GM23338 (cell line): Measurements from ENCODE around the gene PBX3. TPM values are rescaled to one million over a fixed set of nuclear protein-coding genes. Genes with fewer than 3 reads are reported as not detected.

Experiments used
- ATAC-seq: fragments of 200-7000 bp; cut with Tn5 transposase; 3 replicates; pipeline ENCODE4 v1.9.1; 2020
- DNase-seq: peaks from one replicate; pipeline ENCODE4 v3.0.0-alpha.2; 2015; ENCODE audit warnings: low spot score
- H2AFZ ChIP-seq: fragments of 200-600 bp; sonication (generic); 2 replicates; pipeline ENCODE4 v1.8.0; 2016; ENCODE audit warnings: antibody characterized with exemption, mild to moderate bottlenecking, moderate library complexity
- H3F3A ChIP-seq: fragments of 200-600 bp; sonication (generic); replicated peaks from 2 replicates; pipeline ENCODE4 v1.8.0; 2017; ENCODE audit warnings: antibody characterized with exemption, mixed run types, low read depth
- H3K27ac ChIP-seq: fragments of 200-600 bp; sonication (generic); 2 replicates; pipeline ENCODE4 v1.6.1; 2016; ENCODE audit warnings: low read depth
- H3K27me3 ChIP-seq: fragments of 200-600 bp; sonication (generic); 2 replicates; pipeline ENCODE4 v1.8.0; 2016; ENCODE audit warnings: mild to moderate bottlenecking, mixed run types, moderate library complexity; ENCODE audit not compliant: insufficient read depth
- H3K36me3 ChIP-seq: fragments of 200-600 bp; sonication (generic); 2 replicates; pipeline ENCODE4 v1.8.0; 2016; ENCODE audit warnings: mild to moderate bottlenecking; ENCODE audit not compliant: insufficient read depth
- H3K4me1 ChIP-seq: fragments of 200-600 bp; sonication (generic); 2 replicates; pipeline ENCODE4 v1.8.0; 2016; ENCODE audit warnings: mild to moderate bottlenecking, moderate library complexity; ENCODE audit not compliant: insufficient read depth
- H3K4me2 ChIP-seq: fragments of 200-600 bp; sonication (generic); 2 replicates; pipeline ENCODE4 v1.7.1; 2017; ENCODE audit warnings: mixed run types
- H3K4me3 ChIP-seq: fragments of 200-600 bp; sonication (generic); 2 replicates; pipeline ENCODE4 v1.6.1; 2016; ENCODE audit warnings: mixed run types
- H3K79me2 ChIP-seq: fragments of 200-600 bp; sonication (generic); replicated peaks from 2 replicates; pipeline ENCODE4 v1.8.0; 2017; ENCODE audit warnings: mild to moderate bottlenecking; ENCODE audit not compliant: insufficient read depth
- H3K9me2 ChIP-seq: fragments of 200-600 bp; sonication (generic); 2 replicates; pipeline ENCODE4 v1.8.0; 2017; ENCODE audit not compliant: insufficient read depth
- H4K20me1 ChIP-seq: fragments of 200-600 bp; sonication (generic); replicated peaks from 2 replicates; pipeline ENCODE4 v1.8.0; 2017; ENCODE audit warnings: mild to moderate bottlenecking; ENCODE audit not compliant: insufficient read depth
- H3K27ac Mint-ChIP-seq: 2 replicates; pipeline ENCODE4 v1.8.0; 2020; ENCODE audit warnings: inconsistent platforms, mild to moderate bottlenecking, moderate library complexity, mixed read lengths
- H3K27me3 Mint-ChIP-seq: 3 replicates; pipeline ENCODE4 v1.8.0; 2022; ENCODE audit warnings: low read depth, mild to moderate bottlenecking, moderate library complexity, mixed read lengths, inconsistent platforms; ENCODE audit not compliant: insufficient read depth, poor library complexity
- H3K36me3 Mint-ChIP-seq: 3 replicates; pipeline ENCODE4 v1.8.0; 2021; ENCODE audit warnings: low read depth, mild to moderate bottlenecking, inconsistent platforms, moderate library complexity, mixed read lengths
- H3K4me1 Mint-ChIP-seq: 3 replicates; pipeline ENCODE4 v1.8.0; 2020; ENCODE audit warnings: mild to moderate bottlenecking, inconsistent platforms, mixed read lengths
- H3K4me3 Mint-ChIP-seq: 3 replicates; pipeline ENCODE4 v1.8.0; 2021; ENCODE audit warnings: moderate library complexity, mild to moderate bottlenecking, inconsistent platforms, mixed read lengths
- H3K9me3 Mint-ChIP-seq: 3 replicates; pipeline ENCODE4 v1.8.0; 2020; ENCODE audit warnings: moderate library complexity, mild to moderate bottlenecking, inconsistent platforms, mixed read lengths
- CREB1 ChIP-seq: fragments of 250-450 bp; sonication (Bioruptor Pico); IDR thresholded peaks from 2 replicates; pipeline ENCODE4 v1.5.0; 2020; ENCODE audit warnings: low read depth, mild to moderate bottlenecking, moderate library complexity
- EZH2 ChIP-seq: fragments of 200-600 bp; sonication (generic); IDR thresholded peaks from one replicate; pipeline ENCODE4 v1.8.0; 2017; ENCODE audit warnings: antibody characterized with exemption, mild to moderate bottlenecking, low read depth; ENCODE audit not compliant: unreplicated experiment
- EZH2phosphoT487 ChIP-seq: fragments of 200-600 bp; sonication (generic); IDR thresholded peaks from one replicate; pipeline ENCODE4 v1.8.1; 2018; ENCODE audit warnings: antibody characterized with exemption; ENCODE audit not compliant: unreplicated experiment
- JUNB ChIP-seq: IDR thresholded peaks from one replicate; pipeline ENCODE4 v1.6.1; 2016; ENCODE audit warnings: antibody characterized with exemption; ENCODE audit not compliant: unreplicated experiment
- NANOG ChIP-seq: IDR thresholded peaks from 2 replicates; pipeline ENCODE4 v1.6.1; 2016; ENCODE audit warnings: antibody characterized with exemption, borderline replicate concordance
- POLR2AphosphoS5 ChIP-seq: IDR thresholded peaks from 2 replicates; pipeline ENCODE4 v1.6.1; 2016; ENCODE audit warnings: antibody characterized with exemption, low read depth
- STAT1 ChIP-seq: IDR thresholded peaks from one replicate; pipeline ENCODE4 v1.6.1; 2016; ENCODE audit warnings: antibody characterized with exemption; ENCODE audit not compliant: unreplicated experiment
- ZNF114 ChIP-seq: fragments of 250-450 bp; sonication (Bioruptor Pico); IDR thresholded peaks from 2 replicates; pipeline ENCODE4 v1.5.0; 2020; ENCODE audit warnings: mild to moderate bottlenecking, moderate library complexity
- ZNF331 ChIP-seq: fragments of 250-450 bp; sonication (Bioruptor Pico); IDR thresholded peaks from 2 replicates; pipeline ENCODE4 v1.5.0; 2020; ENCODE audit warnings: low read depth, mild to moderate bottlenecking, moderate library complexity
- polyA plus RNA-seq: library from polyadenylated mRNA; unstranded; fragments of >200 nt; fragmentation: Nextera tagmentation; extraction: Ambion mirVana; gene quantifications from 2 replicates; pipeline ENCODE4 v1.2.1, GENCODE V29; 2016
- total RNA-seq: library from RNA; depleted of rRNA; stranded (reverse); fragments of >200 nt; shearing (Covaris generic); gene quantifications from 2 replicates; pipeline ENCODE4 v1.2.3, GENCODE V29; 2014
- TF ChIP-seq, protein P1 (sequence below): IDR thresholded peaks from 2 replicates; pipeline ENCODE4 v1.6.1; 2016; ENCODE audit warnings: antibody characterized with exemption
- TF ChIP-seq, protein P2 (sequence below), 2 experiments: fragments of 200-600 bp in 1 of 2; sonication (generic) in 1 of 2; conservative IDR thresholded peaks; 2 replicates each; pipeline versions ENCODE4 v1.5.1 to v1.6.1; 2016 to 2017; ENCODE audit warnings: antibody characterized with exemption in 2 of 2, low read depth in 2 of 2, mild to moderate bottlenecking in 2 of 2, moderate library complexity in 1 of 2
- TF ChIP-seq, protein P3 (sequence below): IDR thresholded peaks from one replicate; pipeline ENCODE4 v1.6.1; 2018; ENCODE audit warnings: antibody characterized with exemption; ENCODE audit not compliant: unreplicated experiment

PBX3 gene
- total and polyA plus RNA-seq, 2 experiments from 2014 or later = 28.9 to 50.5 TPM

DNA sequence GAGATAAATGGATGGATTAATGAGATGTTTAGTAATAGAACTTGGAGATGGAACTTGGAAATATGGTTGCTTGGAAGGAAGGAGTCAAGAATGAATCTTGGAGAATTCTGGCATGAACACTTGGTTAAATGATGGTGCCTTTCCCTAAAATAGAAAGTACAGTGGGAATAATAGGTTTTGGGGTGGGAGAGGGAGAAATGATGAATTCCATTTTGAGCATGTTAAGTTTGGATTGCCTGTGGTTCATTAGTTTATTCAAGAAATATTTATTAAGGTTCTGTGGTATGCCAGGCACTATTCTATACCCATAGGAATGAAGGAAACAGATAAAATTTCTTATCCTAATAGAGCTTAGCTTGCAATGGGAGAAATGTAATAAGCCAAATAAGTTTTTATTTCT, 58.4 kb downstream of the PBX3 start:
- H3F3A ChIP-seq = no peaks in the 10 kb centered on the region
- no peaks in the 10 kb centered on the region; the same call in 1 of the 2 replicates for H3K4me1 ChIP-seq
- no peaks in the 10 kb centered on the region for H3K9me2 ChIP-seq
- DNase-seq (no peak), ATAC-seq (no peak)
- H4K20me1 ChIP-seq = no peaks in the 10 kb centered on the region; the same call in 1 of the 2 replicates
- H3K27me3 Mint-ChIP-seq = no peaks in the 10 kb centered on the region
- no peak overlapping the region for H2AFZ ChIP-seq
- H3K27ac Mint-ChIP-seq = no peak overlapping the region
- no peak overlapping the region for H3K27ac ChIP-seq
- no peaks in the 10 kb centered on the region; the same call in 2 of the 3 replicates for H3K36me3 Mint-ChIP-seq
- H3K9me3 Mint-ChIP-seq = no peaks in the 10 kb centered on the region
- no peak overlapping the region for H3K4me3 ChIP-seq
- no peaks in the 10 kb centered on the region for H3K36me3 ChIP-seq
- H3K27me3 ChIP-seq = no peaks in the 10 kb centered on the region
- peaks cover 54% of the 10 kb centered on the region for H3K79me2 ChIP-seq
- H3K4me1 Mint-ChIP-seq = peaks cover 5% of the 10 kb centered on the region; the same call in 2 of the 3 replicates
- H3K4me3 Mint-ChIP-seq = no peak overlapping the region
- TF ChIP-seq NANOG = no peak
- TF ChIP-seq EZH2phosphoT487 = no peak
- no peak for TF ChIP-seq JUNB
- no peak for TF ChIP-seq POLR2AphosphoS5
- no peak for TF ChIP-seq STAT1
- TF ChIP-seq EZH2 = no peak
- no peak for TF ChIP-seq ZNF114
- no peak for TF ChIP-seq ZNF331
- no peak overlapping the region for H3K4me2 ChIP-seq

DNA sequence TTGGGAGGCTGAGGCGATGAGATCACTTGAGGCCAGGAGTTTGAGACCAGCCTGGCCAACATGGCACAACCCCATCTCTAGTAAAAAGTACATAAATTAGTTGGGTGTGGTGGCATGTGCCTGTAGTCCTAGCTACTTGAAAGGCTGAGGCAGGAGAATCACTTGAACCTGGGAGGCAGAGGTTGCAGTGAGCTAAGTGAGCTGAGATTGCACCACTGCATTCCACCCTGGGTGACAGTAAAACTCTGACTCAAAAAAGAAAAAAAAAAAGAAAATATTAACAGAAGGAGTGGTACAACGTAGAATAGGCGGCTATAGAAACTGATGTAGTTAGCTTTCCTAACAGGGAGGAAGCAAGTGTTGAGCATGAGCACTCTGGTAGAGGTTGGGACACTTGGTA, 59.9 kb downstream of the PBX3 start:
- no peaks in the 10 kb centered on the region for H3K9me2 ChIP-seq
- peaks cover 62% of the 10 kb centered on the region for H3K79me2 ChIP-seq
- H3K27ac ChIP-seq = no peak overlapping the region
- Mint-ChIP-seq H3K9me3 (no peaks in the 10 kb centered on the region), H3K27me3 (no peaks in the 10 kb centered on the region), H3K27ac (no peak overlapping the region), H3K4me1 (peaks cover 10% of the 10 kb centered on the region; the same call in 2 of the 3 replicates), H3K36me3 (no peaks in the 10 kb centered on the region), H3K4me3 (no peak overlapping the region)
- H3K4me1 ChIP-seq = no peaks in the 10 kb centered on the region; the same call in 1 of the 2 replicates
- H2AFZ ChIP-seq = no peak overlapping the region
- no peak overlapping the region for H3K4me2 ChIP-seq
- no peak for DNase-seq
- no peaks in the 10 kb centered on the region for H3K36me3 ChIP-seq
- H3F3A ChIP-seq = no peaks in the 10 kb centered on the region
- H3K4me3 ChIP-seq = no peak overlapping the region
- no peaks in the 10 kb centered on the region; the same call in 1 of the 2 replicates for H4K20me1 ChIP-seq
- no peak for ATAC-seq
- H3K27me3 ChIP-seq = no peaks in the 10 kb centered on the region
- TF ChIP-seq POLR2AphosphoS5 = no peak
- TF ChIP-seq, protein P1, sequence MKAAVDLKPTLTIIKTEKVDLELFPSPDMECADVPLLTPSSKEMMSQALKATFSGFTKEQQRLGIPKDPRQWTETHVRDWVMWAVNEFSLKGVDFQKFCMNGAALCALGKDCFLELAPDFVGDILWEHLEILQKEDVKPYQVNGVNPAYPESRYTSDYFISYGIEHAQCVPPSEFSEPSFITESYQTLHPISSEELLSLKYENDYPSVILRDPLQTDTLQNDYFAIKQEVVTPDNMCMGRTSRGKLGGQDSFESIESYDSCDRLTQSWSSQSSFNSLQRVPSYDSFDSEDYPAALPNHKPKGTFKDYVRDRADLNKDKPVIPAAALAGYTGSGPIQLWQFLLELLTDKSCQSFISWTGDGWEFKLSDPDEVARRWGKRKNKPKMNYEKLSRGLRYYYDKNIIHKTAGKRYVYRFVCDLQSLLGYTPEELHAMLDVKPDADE = no peak
- TF ChIP-seq NANOG = no peak
- TF ChIP-seq ZNF114 = no peak
- no peak for TF ChIP-seq CREB1
- no peak for TF ChIP-seq JUNB
- no peak for TF ChIP-seq EZH2phosphoT487
- no peak for TF ChIP-seq STAT1
- TF ChIP-seq, protein P2, sequence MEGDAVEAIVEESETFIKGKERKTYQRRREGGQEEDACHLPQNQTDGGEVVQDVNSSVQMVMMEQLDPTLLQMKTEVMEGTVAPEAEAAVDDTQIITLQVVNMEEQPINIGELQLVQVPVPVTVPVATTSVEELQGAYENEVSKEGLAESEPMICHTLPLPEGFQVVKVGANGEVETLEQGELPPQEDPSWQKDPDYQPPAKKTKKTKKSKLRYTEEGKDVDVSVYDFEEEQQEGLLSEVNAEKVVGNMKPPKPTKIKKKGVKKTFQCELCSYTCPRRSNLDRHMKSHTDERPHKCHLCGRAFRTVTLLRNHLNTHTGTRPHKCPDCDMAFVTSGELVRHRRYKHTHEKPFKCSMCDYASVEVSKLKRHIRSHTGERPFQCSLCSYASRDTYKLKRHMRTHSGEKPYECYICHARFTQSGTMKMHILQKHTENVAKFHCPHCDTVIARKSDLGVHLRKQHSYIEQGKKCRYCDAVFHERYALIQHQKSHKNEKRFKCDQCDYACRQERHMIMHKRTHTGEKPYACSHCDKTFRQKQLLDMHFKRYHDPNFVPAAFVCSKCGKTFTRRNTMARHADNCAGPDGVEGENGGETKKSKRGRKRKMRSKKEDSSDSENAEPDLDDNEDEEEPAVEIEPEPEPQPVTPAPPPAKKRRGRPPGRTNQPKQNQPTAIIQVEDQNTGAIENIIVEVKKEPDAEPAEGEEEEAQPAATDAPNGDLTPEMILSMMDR (conservative IDR thresholded peaks at IDR 0.05; ENCODE audit: low read depth in 2 of 2) = no peak
- TF ChIP-seq, protein P3, sequence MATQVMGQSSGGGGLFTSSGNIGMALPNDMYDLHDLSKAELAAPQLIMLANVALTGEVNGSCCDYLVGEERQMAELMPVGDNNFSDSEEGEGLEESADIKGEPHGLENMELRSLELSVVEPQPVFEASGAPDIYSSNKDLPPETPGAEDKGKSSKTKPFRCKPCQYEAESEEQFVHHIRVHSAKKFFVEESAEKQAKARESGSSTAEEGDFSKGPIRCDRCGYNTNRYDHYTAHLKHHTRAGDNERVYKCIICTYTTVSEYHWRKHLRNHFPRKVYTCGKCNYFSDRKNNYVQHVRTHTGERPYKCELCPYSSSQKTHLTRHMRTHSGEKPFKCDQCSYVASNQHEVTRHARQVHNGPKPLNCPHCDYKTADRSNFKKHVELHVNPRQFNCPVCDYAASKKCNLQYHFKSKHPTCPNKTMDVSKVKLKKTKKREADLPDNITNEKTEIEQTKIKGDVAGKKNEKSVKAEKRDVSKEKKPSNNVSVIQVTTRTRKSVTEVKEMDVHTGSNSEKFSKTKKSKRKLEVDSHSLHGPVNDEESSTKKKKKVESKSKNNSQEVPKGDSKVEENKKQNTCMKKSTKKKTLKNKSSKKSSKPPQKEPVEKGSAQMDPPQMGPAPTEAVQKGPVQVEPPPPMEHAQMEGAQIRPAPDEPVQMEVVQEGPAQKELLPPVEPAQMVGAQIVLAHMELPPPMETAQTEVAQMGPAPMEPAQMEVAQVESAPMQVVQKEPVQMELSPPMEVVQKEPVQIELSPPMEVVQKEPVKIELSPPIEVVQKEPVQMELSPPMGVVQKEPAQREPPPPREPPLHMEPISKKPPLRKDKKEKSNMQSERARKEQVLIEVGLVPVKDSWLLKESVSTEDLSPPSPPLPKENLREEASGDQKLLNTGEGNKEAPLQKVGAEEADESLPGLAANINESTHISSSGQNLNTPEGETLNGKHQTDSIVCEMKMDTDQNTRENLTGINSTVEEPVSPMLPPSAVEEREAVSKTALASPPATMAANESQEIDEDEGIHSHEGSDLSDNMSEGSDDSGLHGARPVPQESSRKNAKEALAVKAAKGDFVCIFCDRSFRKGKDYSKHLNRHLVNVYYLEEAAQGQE = no peak
